ENCODE results near the gene ZNF254. TPM values are rescaled to one million over a fixed set of nuclear protein-coding genes. Genes with fewer than 3 reads are reported as not detected.

The ZNF254 gene
- total and polyA plus RNA-seq, 10 of the 15 experiments (the other 5 are each of a cell fraction or from before 2014, with no cell fraction given), result 1.5 to 15.7 (median 8.5) TPM

- no peaks in the 10 kb centered on the region for H3K4me1 ChIP-seq (ENCODE audit: control insufficient read depth, insufficient read depth, low read length)
- intact Hi-C loops (cut with micrococcal nuclease; ENCODE audit: unreplicated experiment) (no loop called here), in situ Hi-C loops (cut with MboI) (no loop called here)
- POLR2A ChIA-PET, result no interaction called here
- H3K79me2 ChIP-seq (ENCODE audit: control insufficient read depth, insufficient read depth, low read length), result no peaks in the 10 kb centered on the region
- SMC1A ChIA-PET (ENCODE audit: uncharacterized antibody, unreplicated experiment), result no interaction called here
- no peaks in the 10 kb centered on the region for H4K20me1 ChIP-seq (ENCODE audit: control insufficient read depth, insufficient read depth)
- no peak for FAIRE-seq
- CTCF ChIA-PET, result no interaction called here
- no peaks in the 10 kb centered on the region for H3K27me3 ChIP-seq (replicated peaks in 1 of 2; ENCODE audit: control insufficient read depth in 2 of 2, insufficient read depth in 2 of 2, low read length in 1 of 2)
- RAD21 ChIA-PET (ENCODE audit: unreplicated experiment), result no interaction called here
- DNase-seq (ENCODE audit: low read depth, low spot score), result no peak
- no TSS peak for BruUV-seq (replicated peaks)
- 22% methylated on average over 2 of the region's 2 CpGs for WGBS (ENCODE audit: insufficient coverage, insufficient replicate concordance, low lambda C conversion rate, missing lambda C conversion rate)
- H3K36me3 ChIP-seq (ENCODE audit: control insufficient read depth in 2 of 2, insufficient read depth in 2 of 2, low read length in 1 of 2), result no peaks in the 10 kb centered on the region
- no peak overlapping the region for H3K9ac ChIP-seq (ENCODE audit: control insufficient read depth, insufficient read depth, low read length)
- H2AFZ ChIP-seq (ENCODE audit: control insufficient read depth, low read depth, low read length), result no peak overlapping the region
- H3K9me3 ChIP-seq (replicated peaks; ENCODE audit: control insufficient read depth, insufficient read depth, low read length), result no peaks in the 10 kb centered on the region; the same call in 2 of the 3 replicates
- H3K27ac ChIP-seq (ENCODE audit: control insufficient read depth, insufficient read depth), result no peak overlapping the region
- TF ChIP-seq, protein P1, sequence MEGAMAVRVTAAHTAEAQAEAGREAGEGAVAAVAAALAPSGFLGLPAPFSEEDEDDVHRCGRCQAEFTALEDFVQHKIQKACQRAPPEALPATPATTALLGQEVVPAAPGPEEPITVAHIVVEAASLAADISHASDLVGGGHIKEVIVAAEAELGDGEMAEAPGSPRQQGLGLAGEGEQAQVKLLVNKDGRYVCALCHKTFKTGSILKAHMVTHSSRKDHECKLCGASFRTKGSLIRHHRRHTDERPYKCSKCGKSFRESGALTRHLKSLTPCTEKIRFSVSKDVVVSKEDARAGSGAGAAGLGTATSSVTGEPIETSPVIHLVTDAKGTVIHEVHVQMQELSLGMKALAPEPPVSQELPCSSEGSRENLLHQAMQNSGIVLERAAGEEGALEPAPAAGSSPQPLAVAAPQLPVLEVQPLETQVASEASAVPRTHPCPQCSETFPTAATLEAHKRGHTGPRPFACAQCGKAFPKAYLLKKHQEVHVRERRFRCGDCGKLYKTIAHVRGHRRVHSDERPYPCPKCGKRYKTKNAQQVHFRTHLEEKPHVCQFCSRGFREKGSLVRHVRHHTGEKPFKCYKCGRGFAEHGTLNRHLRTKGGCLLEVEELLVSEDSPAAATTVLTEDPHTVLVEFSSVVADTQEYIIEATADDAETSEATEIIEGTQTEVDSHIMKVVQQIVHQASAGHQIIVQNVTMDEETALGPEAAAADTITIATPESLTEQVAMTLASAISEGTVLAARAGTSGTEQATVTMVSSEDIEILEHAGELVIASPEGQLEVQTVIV (IDR thresholded peaks at IDR 0.05; ENCODE audit: borderline replicate concordance, partially characterized antibody), result no peak
- TF ChIP-seq SMC3 (IDR thresholded peaks at IDR 0.05; ENCODE audit: borderline replicate concordance, low read length), result peak; percentile 12; the same call in 1 of the 2 replicates
- TF ChIP-seq SMARCA5 (IDR thresholded peaks at IDR 0.05), result no peak
- no peak for TF ChIP-seq BMI1 (IDR thresholded peaks at IDR 0.05; ENCODE audit: borderline replicate concordance)
- no peak for TF ChIP-seq RB1 (IDR thresholded peaks at IDR 0.05; ENCODE audit: borderline replicate concordance)
- peak; percentile 43 for TF ChIP-seq RAD21 (IDR thresholded peaks at IDR 0.05; ENCODE audit: insufficient read depth, low read depth, low read length)
- TF ChIP-seq, protein P2, sequence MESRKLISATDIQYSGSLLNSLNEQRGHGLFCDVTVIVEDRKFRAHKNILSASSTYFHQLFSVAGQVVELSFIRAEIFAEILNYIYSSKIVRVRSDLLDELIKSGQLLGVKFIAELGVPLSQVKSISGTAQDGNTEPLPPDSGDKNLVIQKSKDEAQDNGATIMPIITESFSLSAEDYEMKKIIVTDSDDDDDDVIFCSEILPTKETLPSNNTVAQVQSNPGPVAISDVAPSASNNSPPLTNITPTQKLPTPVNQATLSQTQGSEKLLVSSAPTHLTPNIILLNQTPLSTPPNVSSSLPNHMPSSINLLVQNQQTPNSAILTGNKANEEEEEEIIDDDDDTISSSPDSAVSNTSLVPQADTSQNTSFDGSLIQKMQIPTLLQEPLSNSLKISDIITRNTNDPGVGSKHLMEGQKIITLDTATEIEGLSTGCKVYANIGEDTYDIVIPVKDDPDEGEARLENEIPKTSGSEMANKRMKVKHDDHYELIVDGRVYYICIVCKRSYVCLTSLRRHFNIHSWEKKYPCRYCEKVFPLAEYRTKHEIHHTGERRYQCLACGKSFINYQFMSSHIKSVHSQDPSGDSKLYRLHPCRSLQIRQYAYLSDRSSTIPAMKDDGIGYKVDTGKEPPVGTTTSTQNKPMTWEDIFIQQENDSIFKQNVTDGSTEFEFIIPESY (IDR thresholded peaks at IDR 0.05), result no peak
- no peak for TF ChIP-seq SREBF1 (IDR thresholded peaks at IDR 0.05; ENCODE audit: low read length)
- TF ChIP-seq FOXM1 (IDR thresholded peaks at IDR 0.05; ENCODE audit: low read depth, low read length), result no peak
- TF ChIP-seq, protein P3, sequence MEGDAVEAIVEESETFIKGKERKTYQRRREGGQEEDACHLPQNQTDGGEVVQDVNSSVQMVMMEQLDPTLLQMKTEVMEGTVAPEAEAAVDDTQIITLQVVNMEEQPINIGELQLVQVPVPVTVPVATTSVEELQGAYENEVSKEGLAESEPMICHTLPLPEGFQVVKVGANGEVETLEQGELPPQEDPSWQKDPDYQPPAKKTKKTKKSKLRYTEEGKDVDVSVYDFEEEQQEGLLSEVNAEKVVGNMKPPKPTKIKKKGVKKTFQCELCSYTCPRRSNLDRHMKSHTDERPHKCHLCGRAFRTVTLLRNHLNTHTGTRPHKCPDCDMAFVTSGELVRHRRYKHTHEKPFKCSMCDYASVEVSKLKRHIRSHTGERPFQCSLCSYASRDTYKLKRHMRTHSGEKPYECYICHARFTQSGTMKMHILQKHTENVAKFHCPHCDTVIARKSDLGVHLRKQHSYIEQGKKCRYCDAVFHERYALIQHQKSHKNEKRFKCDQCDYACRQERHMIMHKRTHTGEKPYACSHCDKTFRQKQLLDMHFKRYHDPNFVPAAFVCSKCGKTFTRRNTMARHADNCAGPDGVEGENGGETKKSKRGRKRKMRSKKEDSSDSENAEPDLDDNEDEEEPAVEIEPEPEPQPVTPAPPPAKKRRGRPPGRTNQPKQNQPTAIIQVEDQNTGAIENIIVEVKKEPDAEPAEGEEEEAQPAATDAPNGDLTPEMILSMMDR (IDR thresholded peaks at IDR 0.05 in 2 of 3, conservative IDR thresholded peaks at IDR 0.05 in 1 of 3; ENCODE audit: control insufficient read depth in 2 of 3, extremely low read depth in 1 of 3, insufficient read depth in 1 of 3, low read depth in 3 of 3, low read length in 3 of 3), result peak in 2 of 3 experiments; percentile 1 to 25; a peak in 2 of 6 replicates
- no peak for TF ChIP-seq CBX3 (IDR thresholded peaks at IDR 0.05; ENCODE audit: borderline replicate concordance, low read depth)
- no peak for TF ChIP-seq NFIC (IDR thresholded peaks at IDR 0.05; ENCODE audit: low read depth, low read length)
- TF ChIP-seq CHD1 (IDR thresholded peaks at IDR 0.05; ENCODE audit: low read depth, low read length), result no peak
- no peak for ATAC-seq
- H3K4me3 ChIP-seq, result no peak overlapping the region
- H3K4me2 ChIP-seq (ENCODE audit: control insufficient read depth, insufficient read depth), result no peak overlapping the region
Observed at GRCh38 chr19:24159707-24160106, 72.7 kb downstream of the ZNF254 start.
